ENCODE measurements around the gene SNIP1. TPM values are rescaled to one million over a fixed set of nuclear protein-coding genes. Genes with fewer than 3 reads are reported as not detected.

SNIP1 gene
- 10 to 100 TPM in 3 of 4 donors, 1 to 10 TPM in 1; 9.9 to 18.2 (median 15.7) TPM for total RNA-seq

- WGBS, 2 donors, result 14% methylated on average over 53 to 54 of the region's 54 CpGs
- TF ChIP-seq POLR2A (IDR thresholded peaks at IDR 0.05) (peak in 1 of 2 donors; percentile 30), CTCF (IDR thresholded peaks at IDR 0.05) (no peak)
- DNase-seq (ENCODE audit: low spot score in 2 of 2), result peak; percentile 94 to 98
- peak within 1 kb of the TSS; percentile 99 for H3K4me3 ChIP-seq (ENCODE audit: low read depth, poor library complexity, severe bottlenecking)
- intact Hi-C loops (cut with DNase I; ENCODE audit: low total_unique reads), result no loop called here
These were observed at the start of gene SNIP1 for GRCh38 chr1:37553927-37554808. SNIP1 (minus strand) TSS chr1:37554293; CDS start chr1:37554229, 64 bp downstream.

GRCh38 chr1:37602750-37603694, 48.9 kb upstream of the SNIP1 start:
- DNase-seq (ENCODE audit: low spot score in 2 of 2), result no peak
- no peak overlapping the region for H3K4me3 ChIP-seq (ENCODE audit: low read depth, poor library complexity, severe bottlenecking)
- no peak for TF ChIP-seq CTCF (IDR thresholded peaks at IDR 0.05)
- TF ChIP-seq POLR2A (IDR thresholded peaks at IDR 0.05), result no peak
- intact Hi-C loops (cut with DNase I; ENCODE audit: low total_unique reads), result loop anchor here (10.0 kb wide), 1 partner anchor 72 kb away; no protein-coding TSS in a partner anchor
- 38 to 39% methylated on average over 8 of the region's 8 CpGs for WGBS, 2 donors

- TF ChIP-seq POLR2A (IDR thresholded peaks at IDR 0.05) (no peak), CTCF (IDR thresholded peaks at IDR 0.05) (no peak)
- intact Hi-C loops (cut with DNase I; ENCODE audit: low total_unique reads), result loop anchor here (10.0 kb wide), 1 partner anchor 73 kb away; no protein-coding TSS in a partner anchor
These were observed 47.3 kb upstream of the SNIP1 start for GRCh38 chr1:37601441-37601840.

DNA sequence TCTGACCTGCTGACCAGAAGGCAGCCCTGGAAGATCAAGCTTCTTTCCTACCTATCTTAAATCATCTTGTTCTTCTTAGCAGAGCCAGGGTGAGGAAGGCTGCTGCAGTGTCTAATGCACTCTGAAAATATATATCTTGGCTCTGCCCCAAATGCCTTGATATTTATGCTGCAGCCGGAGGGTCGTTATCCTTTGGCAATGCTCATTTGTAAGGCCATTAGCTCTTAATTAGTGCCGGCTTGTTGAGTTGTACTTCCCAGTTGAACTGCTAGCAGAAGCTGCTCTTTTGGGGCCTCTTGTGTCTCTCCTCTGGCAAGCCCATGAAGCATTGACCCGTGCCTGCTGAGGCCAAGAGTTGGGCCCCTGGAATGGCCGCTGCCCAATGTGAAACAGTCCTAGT, 45.8 kb upstream of the SNIP1 start:
- intact Hi-C loops (cut with DNase I; ENCODE audit: low total_unique reads), result loop anchor here (10.0 kb wide), 1 partner anchor 75 kb away; no protein-coding TSS in a partner anchor
- WGBS, 2 donors, result 68 to 72% methylated on average over 5 of the region's 5 CpGs
- H3K4me3 ChIP-seq (ENCODE audit: low read depth, poor library complexity, severe bottlenecking), result no peak overlapping the region
- TF ChIP-seq POLR2A (IDR thresholded peaks at IDR 0.05) (no peak), CTCF (IDR thresholded peaks at IDR 0.05) (no peak)
- DNase-seq (ENCODE audit: low spot score in 2 of 2), result peak in 1 of 2 donors; percentile 64

More at GRCh38 chr1:37601441-37601840, 47.3 kb upstream of the SNIP1 start:
- no peak for DNase-seq (ENCODE audit: low spot score in 2 of 2)
- H3K4me3 ChIP-seq (ENCODE audit: low read depth, poor library complexity, severe bottlenecking), result no peak overlapping the region

GRCh38 chr1:37596182-37596667, 42.1 kb upstream of the SNIP1 start:
- no peak for DNase-seq (ENCODE audit: low spot score in 2 of 2)
- no peak for TF ChIP-seq POLR2A (IDR thresholded peaks at IDR 0.05)
- TF ChIP-seq CTCF (IDR thresholded peaks at IDR 0.05), result no peak
- 0 to 2% methylated on average over 3 of the region's 3 CpGs for WGBS, 2 donors
- peak overlapping the region; percentile 26 for H3K4me3 ChIP-seq (ENCODE audit: low read depth, poor library complexity, severe bottlenecking)
- intact Hi-C loops (cut with DNase I; ENCODE audit: low total_unique reads), result no loop called here

All from lower leg skin (tissue), 4 donors.